PFSK-1 (cell line): Measurements from ENCODE around the gene SLC25A39.

ENCODE experiments used
- POLR2AphosphoS5 ChIP-seq: IDR thresholded peaks from 2 replicates; pipeline ENCODE4 v1.6.1; 2012; ENCODE audit warnings: low read depth, mild to moderate bottlenecking, control low read depth, low read length, moderate library complexity
- REST ChIP-seq, 2 experiments: IDR thresholded peaks; 2 replicates each; pipeline versions ENCODE4 v1.6.1 to v1.8.0; 2011 to 2012; ENCODE audit warnings: low read depth in 2 of 2, low read length in 2 of 2, control low read depth in 1 of 2, inconsistent platforms in 1 of 2, mild to moderate bottlenecking in 1 of 2, moderate library complexity in 1 of 2; ENCODE audit not compliant: insufficient read depth in 1 of 2
- TAF1 ChIP-seq: IDR thresholded peaks from 2 replicates; pipeline ENCODE4 v1.6.1; 2012; ENCODE audit warnings: low read length, control low read depth, borderline replicate concordance; ENCODE audit not compliant: insufficient read depth

- TF ChIP-seq REST (IDR thresholded peaks at IDR 0.05; ENCODE audit: insufficient read depth in 1 of 2, low read depth in 2 of 2, low read length in 2 of 2) = no peak
- TF ChIP-seq TAF1 = no peak
- TF ChIP-seq POLR2AphosphoS5 = no peak
Observed at GRCh38 chr17:44282264-44282663, 42.4 kb downstream of the SLC25A39 start.
